K562 (cell line): Measurements from ENCODE around the gene MTRF1L. TPM values are rescaled to one million over a fixed set of nuclear protein-coding genes. Genes with fewer than 3 reads are reported as not detected.
A peak's percentile ranks its signal among the peaks of the same experiment; 100 is the strongest.

Experiments used
- ARID1B ChIP-seq: fragments of 450-650 bp; IDR thresholded peaks from 2 replicates; pipeline ENCODE4 v1.6.1; 2016; ENCODE audit warnings: antibody characterized with exemption, mild to moderate bottlenecking, inconsistent platforms
- CREB1 ChIP-seq, 2 experiments: sonication (generic) in 1 of 2; formaldehyde crosslinking in 1 of 2; IDR thresholded peaks; 2 replicates each; pipeline versions ENCODE4 v1.6.1 to v1.8.0; 2012 to 2022; ENCODE audit warnings: inconsistent platforms in 1 of 2, mild to moderate bottlenecking in 1 of 2, missing genetic modification reagents in 1 of 2, moderate library complexity in 1 of 2
- CREB5 ChIP-seq: fragments of 250-450 bp; sonication (Bioruptor Pico); IDR thresholded peaks from 2 replicates; pipeline ENCODE4 v1.5.0; 2020; ENCODE audit warnings: mild to moderate bottlenecking
- FIP1L1 ChIP-seq: fragments of 200-400 bp; formaldehyde crosslinking; IDR thresholded peaks from 2 replicates; pipeline ENCODE4 v1.6.1; 2018; ENCODE audit warnings: mild to moderate bottlenecking, low read depth, low read length; ENCODE audit not compliant: poor library complexity, severe bottlenecking
- KLF16 ChIP-seq: IDR thresholded peaks from 2 replicates; pipeline ENCODE4 v1.6.1; 2016; ENCODE audit warnings: antibody characterized with exemption
- NFIC ChIP-seq: fragments of 450-650 bp; IDR thresholded peaks from 2 replicates; pipeline ENCODE4 v1.6.1; 2017; ENCODE audit warnings: mild to moderate bottlenecking, inconsistent platforms
- NFRKB ChIP-seq: fragments of 450-650 bp; IDR thresholded peaks from 2 replicates; pipeline ENCODE4 v1.6.1; 2016; ENCODE audit warnings: low read depth
- PKNOX1 ChIP-seq: fragments of 450-650 bp; IDR thresholded peaks from 2 replicates; pipeline ENCODE4 v1.6.1; 2016
- POLR2AphosphoS5 ChIP-seq: IDR thresholded peaks from 2 replicates; pipeline ENCODE4 v1.6.1; 2011; ENCODE audit warnings: mild to moderate bottlenecking, low read depth, low read length, moderate library complexity; ENCODE audit not compliant: control insufficient read depth, insufficient read depth
- POLR2G ChIP-seq: fragments of 200-400 bp; formaldehyde crosslinking; IDR thresholded peaks from 2 replicates; pipeline ENCODE4 v1.6.1; 2017; ENCODE audit warnings: low read depth, mild to moderate bottlenecking, antibody characterized with exemption, low read length, moderate library complexity
- PPARD ChIP-seq: fragments of 250-450 bp; sonication (Bioruptor Pico); IDR thresholded peaks from 2 replicates; pipeline ENCODE4 v1.8.0; 2022; ENCODE audit warnings: inconsistent platforms, mild to moderate bottlenecking, moderate library complexity
- PTBP1 ChIP-seq: fragments of 200-400 bp; formaldehyde crosslinking; IDR thresholded peaks from 2 replicates; pipeline ENCODE4 v1.6.1; 2017; ENCODE audit warnings: low read depth, low read length
- PYGO2 ChIP-seq: fragments of 450-650 bp; IDR thresholded peaks from 2 replicates; pipeline ENCODE4 v1.6.1; 2016; ENCODE audit warnings: mild to moderate bottlenecking, missing genetic modification characterization, moderate library complexity, missing compliant biosample characterization
- SETDB1 ChIP-seq: IDR thresholded peaks from one replicate; pipeline ENCODE4 v1.6.1; 2012; ENCODE audit warnings: low read length, control low read depth, inconsistent platforms
- SMC3 ChIP-seq: conservative IDR thresholded peaks from 2 replicates; pipeline ENCODE4 v1.6.1; 2011; ENCODE audit warnings: low read depth, low read length, improper control_type of control experiment; ENCODE audit not compliant: insufficient read depth
- SNIP1 ChIP-seq: fragments of 450-650 bp; IDR thresholded peaks from 2 replicates; pipeline ENCODE4 v1.7.1; 2017; ENCODE audit warnings: low read depth, mild to moderate bottlenecking
- SREBF2 ChIP-seq: sonication (generic); formaldehyde crosslinking; IDR thresholded peaks from 2 replicates; pipeline ENCODE4 v1.4.0; 2020; ENCODE audit warnings: mild to moderate bottlenecking, missing genetic modification reagents
- STAT6 ChIP-seq: sonication (generic); formaldehyde crosslinking; IDR thresholded peaks from 2 replicates; pipeline ENCODE4 v1.8.1; 2023; ENCODE audit warnings: mild to moderate bottlenecking, missing genetic modification reagents
- ZNF140 ChIP-seq: fragments of 250-450 bp; sonication (Bioruptor Pico); IDR thresholded peaks from 2 replicates; pipeline ENCODE4 v1.8.0; 2021; ENCODE audit warnings: moderate library complexity, mild to moderate bottlenecking, inconsistent platforms
- ZNF212 ChIP-seq: fragments of 450-650 bp; formaldehyde crosslinking; IDR thresholded peaks from 2 replicates; pipeline ENCODE4 v1.4.0; 2020; ENCODE audit warnings: mild to moderate bottlenecking
- ZNF444 ChIP-seq: fragments of 250-450 bp; sonication (Bioruptor Pico); IDR thresholded peaks from 2 replicates; pipeline ENCODE4 v1.4.0; 2020; ENCODE audit warnings: mild to moderate bottlenecking, moderate library complexity
- ZNF696 ChIP-seq: fragments of 250-450 bp; sonication (Bioruptor Pico); conservative IDR thresholded peaks from 2 replicates; pipeline ENCODE4 v1.4.0; 2020; ENCODE audit warnings: mild to moderate bottlenecking, moderate library complexity
- polyA plus RNA-seq, 8 experiments: library from polyadenylated mRNA; depleted of rRNA in 4 of 8; stranded (reverse) in 5 of 8; unstranded in 3 of 8; fragments of >200 nt; fragmentation: Nextera tagmentation in 2 of 8; fragmentation: Illumina TruSeq in 1 of 8; extraction: Ambion mirVana in 2 of 8; extraction: Trizol in 1 of 8; gene quantifications; 2 replicates each; pipeline versions ENCODE4 v1.2.1 to v1.2.3, GENCODE V29; 2011 to 2014; ENCODE audit warnings: inconsistent platforms in 1 of 8, missing spikeins in 1 of 8
- total RNA-seq, 7 experiments: library from RNA; depleted of rRNA in 6 of 7; stranded (reverse); fragments of >200 nt in 6 of 7; fragmentation: Illumina TruSeq in 2 of 7; extraction: Trizol in 2 of 7; gene quantifications; 2 replicates each; pipeline versions ENCODE4 v1.2.1 to v1.2.3, GENCODE V29; 2011 to 2021; ENCODE audit warnings: low replicate concordance in 1 of 7
- TF ChIP-seq, protein P1 (sequence below): fragments of 450-650 bp; conservative IDR thresholded peaks from 2 replicates; pipeline ENCODE4 v1.6.1; 2016; ENCODE audit warnings: missing genetic modification characterization, low read depth, mild to moderate bottlenecking, missing compliant biosample characterization, moderate library complexity

The MTRF1L gene
- total and polyA plus RNA-seq, 9 of the 15 experiments (the other 6 are each of a cell fraction or from before 2014, with no cell fraction given), result 10.7 to 34.0 (median 30.2) TPM

DNA sequence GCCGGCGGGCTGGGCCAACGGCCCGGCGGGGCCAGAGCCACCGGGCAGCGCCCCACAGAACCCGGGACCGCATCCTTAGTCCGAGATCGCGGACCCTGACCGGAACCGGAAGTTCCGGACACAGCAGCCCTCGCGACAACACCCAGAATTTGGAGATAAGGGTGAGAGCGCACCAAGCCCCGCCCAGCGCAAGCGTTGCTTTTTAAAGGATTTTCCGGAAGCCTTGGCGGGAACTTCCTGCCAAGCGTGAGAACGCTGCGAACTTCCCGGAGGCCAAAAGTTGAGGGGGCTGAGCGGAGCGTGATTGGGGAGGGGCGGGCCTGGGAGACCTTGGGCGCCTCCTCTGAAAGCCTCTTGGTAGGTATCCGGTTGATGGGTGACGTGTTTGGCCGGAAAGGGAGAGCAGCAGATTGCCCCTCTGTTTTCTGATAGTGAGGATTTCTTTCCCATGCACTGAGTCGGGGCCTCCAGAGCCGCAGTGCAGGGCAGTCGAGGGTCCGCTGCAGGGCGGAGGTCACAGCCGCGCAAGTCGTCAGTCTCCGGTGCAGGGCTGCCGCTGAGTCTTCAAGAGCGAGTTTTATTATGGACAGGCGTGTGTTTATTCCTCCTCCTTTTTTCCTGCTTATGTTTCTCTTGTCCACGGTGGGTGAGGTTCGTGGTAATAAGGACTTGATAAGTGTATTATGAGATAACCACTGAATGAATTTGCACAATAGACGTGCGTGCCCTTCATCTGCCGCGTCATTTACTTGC lies at the start of gene MTRF1L (continued):
- TF ChIP-seq SREBF2 (CRISPR knock-in tag), result no peak
- no peak for TF ChIP-seq ZNF140
- no peak for TF ChIP-seq KLF16
- TF ChIP-seq PTBP1, result no peak
- peak; percentile 44; the same call in 1 of the 2 replicates for TF ChIP-seq NFRKB
- no peak for TF ChIP-seq SNIP1
- peak; percentile 63; the same call in 1 of the 2 replicates for TF ChIP-seq POLR2AphosphoS5
- TF ChIP-seq CREB5 (CRISPR knock-in tag), result no peak
- peak; percentile 52; the same call in 1 of the 2 replicates for TF ChIP-seq ARID1B
- TF ChIP-seq POLR2G, result peak; percentile 90
- TF ChIP-seq ZNF444 (CRISPR knock-in tag), result no peak
- TF ChIP-seq SMC3, result no peak
- 0 out of 2 replicates have a peak, but pooled peaks have one; percentile 8 for TF ChIP-seq CREB1 (IDR thresholded peaks at IDR 0.05)
- TF ChIP-seq CREB1 (CRISPR knock-in tag; IDR thresholded peaks at IDR 0.05), result no peak; the same call in 1 of the 2 replicates
- no peak for TF ChIP-seq ZNF212
- TF ChIP-seq FIP1L1, result no peak
- TF ChIP-seq PYGO2, result no peak
- peak; percentile 33; the same call in 1 of the 2 replicates for TF ChIP-seq PKNOX1
- no peak; the same call in 1 of the 2 replicates for TF ChIP-seq NFIC
- TF ChIP-seq ZNF696, result no peak
- no peak for TF ChIP-seq SETDB1
- TF ChIP-seq, protein P1, sequence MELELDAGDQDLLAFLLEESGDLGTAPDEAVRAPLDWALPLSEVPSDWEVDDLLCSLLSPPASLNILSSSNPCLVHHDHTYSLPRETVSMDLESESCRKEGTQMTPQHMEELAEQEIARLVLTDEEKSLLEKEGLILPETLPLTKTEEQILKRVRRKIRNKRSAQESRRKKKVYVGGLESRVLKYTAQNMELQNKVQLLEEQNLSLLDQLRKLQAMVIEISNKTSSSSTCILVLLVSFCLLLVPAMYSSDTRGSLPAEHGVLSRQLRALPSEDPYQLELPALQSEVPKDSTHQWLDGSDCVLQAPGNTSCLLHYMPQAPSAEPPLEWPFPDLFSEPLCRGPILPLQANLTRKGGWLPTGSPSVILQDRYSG, result no peak
- no peak for TF ChIP-seq PPARD
- TF ChIP-seq STAT6, result no peak
